Liver (tissue), 9 donors: ENCODE results near the gene ITGAE. TPM values are rescaled to one million over a fixed set of nuclear protein-coding genes. Genes with fewer than 3 reads are reported as not detected.

ENCODE experiments used
- DNase-seq: peaks from one replicate; pipeline ENCODE4 v3.0.0-alpha.2; 2017; ENCODE audit warnings: low spot score
- H3K27ac ChIP-seq, 2 donors: one replicate each; pipeline ENCODE4 v1.7.0; 2013; ENCODE audit warnings: inconsistent platforms in 2 of 2, low read length in 2 of 2, control low read depth in 1 of 2, low read depth in 1 of 2, mild to moderate bottlenecking in 1 of 2
- H3K27me3 ChIP-seq, 4 donors: one replicate each; pipeline versions ENCODE4 v1.6.1 to v1.7.0; 2013; ENCODE audit warnings: low read length in 3 of 4, inconsistent platforms in 1 of 4, mild to moderate bottlenecking in 1 of 4, moderate library complexity in 1 of 4; ENCODE audit not compliant: control insufficient read depth in 4 of 4, insufficient read depth in 4 of 4
- H3K36me3 ChIP-seq, 4 donors: one replicate each; pipeline versions ENCODE4 v1.6.1 to v1.7.0; 2013; ENCODE audit warnings: low read length in 3 of 4, mild to moderate bottlenecking in 3 of 4, low read depth in 1 of 4, moderate library complexity in 1 of 4; ENCODE audit not compliant: control insufficient read depth in 4 of 4, insufficient read depth in 3 of 4
- H3K4me1 ChIP-seq, 4 donors: one replicate each; pipeline versions ENCODE4 v1.6.1 to v1.7.0; 2013; ENCODE audit warnings: low read length in 3 of 4, mild to moderate bottlenecking in 3 of 4, moderate library complexity in 1 of 4; ENCODE audit not compliant: control insufficient read depth in 4 of 4, insufficient read depth in 4 of 4
- H3K4me3 ChIP-seq, 3 donors: one replicate each; pipeline versions ENCODE4 v1.6.1 to v1.7.0; 2013; ENCODE audit warnings: low read length in 3 of 3, control low read depth in 1 of 3, low read depth in 1 of 3, mild to moderate bottlenecking in 1 of 3
- H3K9ac ChIP-seq, 2 donors: one replicate each; pipeline ENCODE4 v1.7.0; 2013; ENCODE audit warnings: low read length in 2 of 2, mild to moderate bottlenecking in 2 of 2, moderate library complexity in 2 of 2, control low read depth in 1 of 2, low read depth in 1 of 2
- H3K9me3 ChIP-seq, 4 donors: one replicate each; pipeline versions ENCODE4 v1.6.1 to v1.7.0; 2013; ENCODE audit warnings: low read length in 3 of 4; ENCODE audit not compliant: control insufficient read depth in 4 of 4
- EGR1 ChIP-seq, 2 donors: IDR thresholded peaks; 2 replicates each; pipeline ENCODE4 v1.6.1; 2016 to 2018; ENCODE audit warnings: antibody characterized with exemption in 2 of 2, low read depth in 2 of 2
- FOXA1 ChIP-seq: IDR thresholded peaks from 2 replicates; pipeline ENCODE4 v1.6.1; 2016; ENCODE audit warnings: antibody characterized with exemption
- FOXA2 ChIP-seq: IDR thresholded peaks from 2 replicates; pipeline ENCODE4 v1.6.1; 2016; ENCODE audit warnings: antibody characterized with exemption
- GABPA ChIP-seq, 2 donors: IDR thresholded peaks in 1 of 2; conservative IDR thresholded peaks in 1 of 2; 2 replicates each; pipeline ENCODE4 v1.6.1; 2016; ENCODE audit warnings: antibody characterized with exemption in 2 of 2, mild to moderate bottlenecking in 1 of 2, moderate library complexity in 1 of 2
- HNF4A ChIP-seq, 2 donors: conservative IDR thresholded peaks; 2 replicates each; pipeline ENCODE4 v1.6.1; 2016; ENCODE audit warnings: antibody characterized with exemption in 2 of 2, mild to moderate bottlenecking in 2 of 2
- HNF4G ChIP-seq: IDR thresholded peaks from 2 replicates; pipeline ENCODE4 v1.6.1; 2016; ENCODE audit warnings: antibody characterized with exemption
- JUND ChIP-seq, 2 donors: IDR thresholded peaks; 2 replicates each; pipeline ENCODE4 v1.6.1; 2016; ENCODE audit warnings: antibody characterized with exemption in 2 of 2
- NR2F2 ChIP-seq: IDR thresholded peaks from 2 replicates; pipeline ENCODE4 v1.6.1; 2016; ENCODE audit warnings: antibody characterized with exemption
- RAD21 ChIP-seq, 2 donors: IDR thresholded peaks; 2 replicates each; pipeline ENCODE4 v1.6.1; 2016; ENCODE audit warnings: antibody characterized with exemption in 2 of 2, mild to moderate bottlenecking in 2 of 2
- RXRA ChIP-seq, 2 donors: IDR thresholded peaks; 2 replicates each; pipeline ENCODE4 v1.6.1; 2017 to 2018; ENCODE audit warnings: antibody characterized with exemption in 2 of 2, mild to moderate bottlenecking in 1 of 2
- SP1 ChIP-seq: IDR thresholded peaks from 2 replicates; pipeline ENCODE4 v1.6.1; 2018; ENCODE audit warnings: antibody characterized with exemption, mild to moderate bottlenecking
- TAF1 ChIP-seq: conservative IDR thresholded peaks from 2 replicates; pipeline ENCODE4 v1.6.1; 2016; ENCODE audit warnings: antibody characterized with exemption, mild to moderate bottlenecking
- YY1 ChIP-seq: IDR thresholded peaks from 2 replicates; pipeline ENCODE4 v1.6.1; 2016; ENCODE audit warnings: antibody characterized with exemption, mild to moderate bottlenecking
- WGBS: extraction: QIAGEN DNeasy Blood & Tissue Kit; methylation state at CpG from one replicate; pipeline ENCODE4 v1.1.7; 2013; 5-methylcytosine and 5-hydroxymethylcytosine counted together
- polyA plus RNA-seq, 2 donors: library from polyadenylated mRNA; stranded (reverse) in 1 of 2; unstranded in 1 of 2; fragments of 200-250 nt in 1 of 2; fragments of >200 nt in 1 of 2; fragmentation: Nextera tagmentation in 1 of 2; extraction: Ambion mirVana in 1 of 2; gene quantifications; one replicate each; pipeline versions ENCODE4 v1.2.1 to v1.2.3, GENCODE V29; 2013 to 2015
- total RNA-seq, 2 donors: library from RNA; depleted of rRNA; stranded (reverse); fragments of >200 nt; gene quantifications; one replicate each; pipeline ENCODE4 v1.2.3, GENCODE V29; 2014
- TF ChIP-seq, protein P1 (sequence below): IDR thresholded peaks from 2 replicates; pipeline ENCODE4 v1.6.1; 2016; ENCODE audit warnings: antibody characterized with exemption
- TF ChIP-seq, protein P2 (sequence below): IDR thresholded peaks from 2 replicates; pipeline ENCODE4 v1.6.1; 2016; ENCODE audit warnings: antibody characterized with exemption
- TF ChIP-seq, protein P3 (sequence below): IDR thresholded peaks from 2 replicates; pipeline ENCODE4 v1.6.1; 2016; ENCODE audit warnings: antibody characterized with exemption
- TF ChIP-seq, protein P4 (sequence below): IDR thresholded peaks from 2 replicates; pipeline ENCODE4 v1.6.1; 2016; ENCODE audit warnings: antibody characterized with exemption, mild to moderate bottlenecking
- TF ChIP-seq, protein P5 (sequence below): fragments of 150-350 bp; IDR thresholded peaks from 2 replicates; pipeline ENCODE4 v1.5.1; 2017; ENCODE audit warnings: improper control_type of control experiment, low read depth, low read length; ENCODE audit not compliant: missing input control
- donor health status: healthy.
- donor health status: healthy.
- donor health status: healthy.
- donor health status: healthy.
- donor health status: healthy.

ITGAE gene
- total and polyA plus RNA-seq, 4 donors, result 6.5 to 17.7 (median 12.1) TPM

DNA sequence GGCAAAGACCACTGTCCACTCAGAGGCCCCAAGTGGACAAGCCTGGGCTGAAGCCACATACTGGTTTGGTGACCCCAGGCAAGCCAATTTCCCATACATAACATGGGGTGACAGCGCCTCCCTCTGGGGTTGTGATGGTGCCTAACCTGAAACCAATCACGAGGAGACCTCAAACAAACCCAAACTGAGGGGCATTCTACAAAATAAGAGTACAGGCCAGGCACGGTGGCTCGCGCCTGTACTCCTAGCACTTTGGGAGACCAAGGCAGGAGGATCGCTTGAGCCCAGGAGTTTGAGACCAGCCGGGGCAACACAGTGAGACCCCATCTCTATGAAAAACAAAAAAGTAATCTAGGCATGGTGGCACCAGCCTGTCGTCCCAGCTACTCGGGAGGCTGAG is 108.6 kb downstream of the ITGAE start:
- H3K9ac ChIP-seq, result no peak overlapping the region
- no peak for DNase-seq
- peaks cover 4 to 10% (median 10%) of the 10 kb centered on the region in 4 donors for H3K4me1 ChIP-seq
- TF ChIP-seq, protein P1, sequence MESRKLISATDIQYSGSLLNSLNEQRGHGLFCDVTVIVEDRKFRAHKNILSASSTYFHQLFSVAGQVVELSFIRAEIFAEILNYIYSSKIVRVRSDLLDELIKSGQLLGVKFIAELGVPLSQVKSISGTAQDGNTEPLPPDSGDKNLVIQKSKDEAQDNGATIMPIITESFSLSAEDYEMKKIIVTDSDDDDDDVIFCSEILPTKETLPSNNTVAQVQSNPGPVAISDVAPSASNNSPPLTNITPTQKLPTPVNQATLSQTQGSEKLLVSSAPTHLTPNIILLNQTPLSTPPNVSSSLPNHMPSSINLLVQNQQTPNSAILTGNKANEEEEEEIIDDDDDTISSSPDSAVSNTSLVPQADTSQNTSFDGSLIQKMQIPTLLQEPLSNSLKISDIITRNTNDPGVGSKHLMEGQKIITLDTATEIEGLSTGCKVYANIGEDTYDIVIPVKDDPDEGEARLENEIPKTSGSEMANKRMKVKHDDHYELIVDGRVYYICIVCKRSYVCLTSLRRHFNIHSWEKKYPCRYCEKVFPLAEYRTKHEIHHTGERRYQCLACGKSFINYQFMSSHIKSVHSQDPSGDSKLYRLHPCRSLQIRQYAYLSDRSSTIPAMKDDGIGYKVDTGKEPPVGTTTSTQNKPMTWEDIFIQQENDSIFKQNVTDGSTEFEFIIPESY, result no peak
- TF ChIP-seq EGR1 (IDR thresholded peaks at IDR 0.05; ENCODE audit: low read depth in 2 of 2) (no peak), TAF1 (no peak), RXRA (IDR thresholded peaks at IDR 0.05) (no peak), JUND (IDR thresholded peaks at IDR 0.05) (no peak), RAD21 (IDR thresholded peaks at IDR 0.05) (no peak), HNF4G (no peak), FOXA1 (no peak), FOXA2 (no peak), HNF4A (conservative IDR thresholded peaks at IDR 0.05) (no peak), GABPA (IDR thresholded peaks at IDR 0.05 in 1 of 2, conservative IDR thresholded peaks at IDR 0.05 in 1 of 2) (no peak), YY1 (no peak)
- TF ChIP-seq, protein P2, sequence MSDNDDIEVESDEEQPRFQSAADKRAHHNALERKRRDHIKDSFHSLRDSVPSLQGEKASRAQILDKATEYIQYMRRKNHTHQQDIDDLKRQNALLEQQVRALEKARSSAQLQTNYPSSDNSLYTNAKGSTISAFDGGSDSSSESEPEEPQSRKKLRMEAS, result no peak
- TF ChIP-seq, protein P3, sequence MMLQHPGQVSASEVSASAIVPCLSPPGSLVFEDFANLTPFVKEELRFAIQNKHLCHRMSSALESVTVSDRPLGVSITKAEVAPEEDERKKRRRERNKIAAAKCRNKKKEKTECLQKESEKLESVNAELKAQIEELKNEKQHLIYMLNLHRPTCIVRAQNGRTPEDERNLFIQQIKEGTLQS, result no peak
- no peaks in the 10 kb centered on the region for H3K27me3 ChIP-seq
- H3K36me3 ChIP-seq, result no peaks in the 10 kb centered on the region
- no peak overlapping the region for H3K4me3 ChIP-seq
- WGBS, result 85% methylated on average over 9 of the region's 9 CpGs
- peaks cover 0 to 1% (median 0%) of the 10 kb centered on the region in 4 donors for H3K9me3 ChIP-seq
- H3K27ac ChIP-seq, result no peak overlapping the region

DNA sequence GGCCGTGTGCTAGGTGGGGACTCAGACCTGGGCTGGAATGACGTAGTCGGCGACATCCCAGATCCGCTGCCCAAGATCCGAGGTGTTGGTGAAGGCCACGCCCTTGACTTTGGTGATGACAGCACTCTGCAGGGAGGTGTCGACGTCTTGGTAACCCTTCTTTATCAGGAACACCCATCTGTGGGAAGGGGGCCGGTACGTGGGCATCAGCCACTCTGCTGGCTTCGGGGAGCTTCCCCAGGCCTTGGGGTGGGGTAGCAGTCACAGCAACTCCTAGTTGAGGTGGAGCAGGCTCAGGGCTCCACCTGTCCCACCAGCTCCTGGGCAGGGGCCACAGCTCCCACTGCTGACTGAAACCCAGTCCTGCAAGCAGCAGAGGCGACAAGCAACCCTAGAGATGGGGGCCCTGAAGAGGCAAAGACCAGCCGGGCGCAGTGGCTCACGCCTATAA is 109.3 kb downstream of the ITGAE start:
- H3K36me3 ChIP-seq, result no peaks in the 10 kb centered on the region
- H3K9me3 ChIP-seq, result no peaks in the 10 kb centered on the region
- no peak overlapping the region for H3K4me3 ChIP-seq
- no peak for DNase-seq
- H3K27ac ChIP-seq, result no peak overlapping the region
- 79% methylated on average over 16 of the region's 16 CpGs for WGBS
- H3K4me1 ChIP-seq, result peaks cover 4 to 10% (median 9%) of the 10 kb centered on the region in 4 donors
- H3K9ac ChIP-seq, result no peak overlapping the region
- H3K27me3 ChIP-seq, result no peaks in the 10 kb centered on the region
- TF ChIP-seq FOXA1, result no peak
- no peak for TF ChIP-seq EGR1 (IDR thresholded peaks at IDR 0.05; ENCODE audit: low read depth in 2 of 2)
- no peak for TF ChIP-seq HNF4G
- TF ChIP-seq RXRA (IDR thresholded peaks at IDR 0.05), result no peak
- TF ChIP-seq, protein P4, sequence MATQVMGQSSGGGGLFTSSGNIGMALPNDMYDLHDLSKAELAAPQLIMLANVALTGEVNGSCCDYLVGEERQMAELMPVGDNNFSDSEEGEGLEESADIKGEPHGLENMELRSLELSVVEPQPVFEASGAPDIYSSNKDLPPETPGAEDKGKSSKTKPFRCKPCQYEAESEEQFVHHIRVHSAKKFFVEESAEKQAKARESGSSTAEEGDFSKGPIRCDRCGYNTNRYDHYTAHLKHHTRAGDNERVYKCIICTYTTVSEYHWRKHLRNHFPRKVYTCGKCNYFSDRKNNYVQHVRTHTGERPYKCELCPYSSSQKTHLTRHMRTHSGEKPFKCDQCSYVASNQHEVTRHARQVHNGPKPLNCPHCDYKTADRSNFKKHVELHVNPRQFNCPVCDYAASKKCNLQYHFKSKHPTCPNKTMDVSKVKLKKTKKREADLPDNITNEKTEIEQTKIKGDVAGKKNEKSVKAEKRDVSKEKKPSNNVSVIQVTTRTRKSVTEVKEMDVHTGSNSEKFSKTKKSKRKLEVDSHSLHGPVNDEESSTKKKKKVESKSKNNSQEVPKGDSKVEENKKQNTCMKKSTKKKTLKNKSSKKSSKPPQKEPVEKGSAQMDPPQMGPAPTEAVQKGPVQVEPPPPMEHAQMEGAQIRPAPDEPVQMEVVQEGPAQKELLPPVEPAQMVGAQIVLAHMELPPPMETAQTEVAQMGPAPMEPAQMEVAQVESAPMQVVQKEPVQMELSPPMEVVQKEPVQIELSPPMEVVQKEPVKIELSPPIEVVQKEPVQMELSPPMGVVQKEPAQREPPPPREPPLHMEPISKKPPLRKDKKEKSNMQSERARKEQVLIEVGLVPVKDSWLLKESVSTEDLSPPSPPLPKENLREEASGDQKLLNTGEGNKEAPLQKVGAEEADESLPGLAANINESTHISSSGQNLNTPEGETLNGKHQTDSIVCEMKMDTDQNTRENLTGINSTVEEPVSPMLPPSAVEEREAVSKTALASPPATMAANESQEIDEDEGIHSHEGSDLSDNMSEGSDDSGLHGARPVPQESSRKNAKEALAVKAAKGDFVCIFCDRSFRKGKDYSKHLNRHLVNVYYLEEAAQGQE, result no peak
- TF ChIP-seq NR2F2, result no peak
- no peak for TF ChIP-seq RAD21 (IDR thresholded peaks at IDR 0.05)
- no peak for TF ChIP-seq SP1
- TF ChIP-seq, protein P3, result no peak
- TF ChIP-seq, protein P5, sequence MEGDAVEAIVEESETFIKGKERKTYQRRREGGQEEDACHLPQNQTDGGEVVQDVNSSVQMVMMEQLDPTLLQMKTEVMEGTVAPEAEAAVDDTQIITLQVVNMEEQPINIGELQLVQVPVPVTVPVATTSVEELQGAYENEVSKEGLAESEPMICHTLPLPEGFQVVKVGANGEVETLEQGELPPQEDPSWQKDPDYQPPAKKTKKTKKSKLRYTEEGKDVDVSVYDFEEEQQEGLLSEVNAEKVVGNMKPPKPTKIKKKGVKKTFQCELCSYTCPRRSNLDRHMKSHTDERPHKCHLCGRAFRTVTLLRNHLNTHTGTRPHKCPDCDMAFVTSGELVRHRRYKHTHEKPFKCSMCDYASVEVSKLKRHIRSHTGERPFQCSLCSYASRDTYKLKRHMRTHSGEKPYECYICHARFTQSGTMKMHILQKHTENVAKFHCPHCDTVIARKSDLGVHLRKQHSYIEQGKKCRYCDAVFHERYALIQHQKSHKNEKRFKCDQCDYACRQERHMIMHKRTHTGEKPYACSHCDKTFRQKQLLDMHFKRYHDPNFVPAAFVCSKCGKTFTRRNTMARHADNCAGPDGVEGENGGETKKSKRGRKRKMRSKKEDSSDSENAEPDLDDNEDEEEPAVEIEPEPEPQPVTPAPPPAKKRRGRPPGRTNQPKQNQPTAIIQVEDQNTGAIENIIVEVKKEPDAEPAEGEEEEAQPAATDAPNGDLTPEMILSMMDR, result no peak
- no peak for TF ChIP-seq FOXA2
- no peak for TF ChIP-seq TAF1
